Measurements from ENCODE around the gene NUTF2.
"Not testable (repeated sequence)": the region's sequence is repeated elsewhere in the genome, so short reads cannot be mapped to it uniquely, and the experiment has no call there.

The NUTF2 gene

GRCh38 chr16:67841198-67841815 lies 5.4 kb upstream of the NUTF2 start:
- no peak for DNase-seq

DNA sequence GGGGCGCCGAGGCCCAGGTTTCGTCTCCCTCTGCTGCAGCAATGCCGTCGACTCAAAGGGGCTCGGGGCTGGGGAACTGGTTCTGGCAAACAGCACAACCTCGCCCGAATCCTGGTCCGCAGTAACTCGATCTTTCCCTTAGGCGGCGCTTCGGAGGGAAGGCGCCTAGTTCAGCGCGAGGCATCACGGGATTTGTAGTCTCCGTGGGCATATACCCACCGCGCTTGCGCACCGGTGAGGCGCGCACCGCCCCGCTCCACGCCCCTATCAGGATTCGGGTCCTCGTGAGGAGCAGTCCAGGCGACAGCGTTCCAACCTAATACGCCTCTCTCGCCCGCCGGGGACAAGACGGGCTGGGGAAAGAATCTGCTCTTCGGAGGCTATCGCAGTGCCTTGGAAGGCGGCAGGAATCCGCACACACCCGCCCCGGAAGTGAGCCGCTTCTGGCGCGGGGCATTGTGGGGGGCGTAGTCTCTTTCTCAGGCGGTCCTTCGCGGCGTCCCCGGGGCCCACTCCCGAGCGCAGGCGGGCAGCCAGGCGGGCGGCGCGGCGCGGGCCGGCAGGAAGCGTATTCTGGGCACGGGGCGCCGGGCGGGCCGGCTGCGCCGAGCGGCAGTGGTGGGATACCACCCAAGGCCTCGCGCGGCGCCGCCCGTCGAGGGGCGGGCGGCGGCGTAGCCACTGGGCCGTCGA lies 4.8 kb upstream of the NUTF2 start, which contains the start of gene THAP11:
THAP11 (plus strand) TSS at position 505 of the 693 bp plus-strand sequence. CDS start 235 bp downstream, outside the sequence.
- peak; percentile 69 to 73 for DNase-seq

DNA sequence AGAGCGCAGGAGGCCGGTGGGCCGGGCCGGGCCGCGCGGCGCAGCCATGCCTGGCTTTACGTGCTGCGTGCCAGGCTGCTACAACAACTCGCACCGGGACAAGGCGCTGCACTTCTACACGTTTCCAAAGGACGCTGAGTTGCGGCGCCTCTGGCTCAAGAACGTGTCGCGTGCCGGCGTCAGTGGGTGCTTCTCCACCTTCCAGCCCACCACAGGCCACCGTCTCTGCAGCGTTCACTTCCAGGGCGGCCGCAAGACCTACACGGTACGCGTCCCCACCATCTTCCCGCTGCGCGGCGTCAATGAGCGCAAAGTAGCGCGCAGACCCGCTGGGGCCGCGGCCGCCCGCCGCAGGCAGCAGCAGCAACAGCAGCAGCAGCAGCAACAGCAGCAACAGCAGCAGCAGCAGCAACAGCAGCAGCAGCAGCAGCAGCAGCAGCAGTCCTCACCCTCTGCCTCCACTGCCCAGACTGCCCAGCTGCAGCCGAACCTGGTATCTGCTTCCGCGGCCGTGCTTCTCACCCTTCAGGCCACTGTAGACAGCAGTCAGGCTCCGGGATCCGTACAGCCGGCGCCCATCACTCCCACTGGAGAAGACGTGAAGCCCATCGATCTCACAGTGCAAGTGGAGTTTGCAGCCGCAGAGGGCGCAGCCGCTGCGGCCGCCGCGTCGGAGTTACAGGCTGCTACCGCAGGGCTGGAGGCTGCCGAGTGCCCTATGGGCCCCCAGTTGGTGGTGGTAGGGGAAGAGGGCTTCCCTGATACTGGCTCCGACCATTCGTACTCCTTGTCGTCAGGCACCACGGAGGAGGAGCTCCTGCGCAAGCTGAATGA lies 4.0 kb upstream of the NUTF2 start:
- no peak for DNase-seq

DNA sequence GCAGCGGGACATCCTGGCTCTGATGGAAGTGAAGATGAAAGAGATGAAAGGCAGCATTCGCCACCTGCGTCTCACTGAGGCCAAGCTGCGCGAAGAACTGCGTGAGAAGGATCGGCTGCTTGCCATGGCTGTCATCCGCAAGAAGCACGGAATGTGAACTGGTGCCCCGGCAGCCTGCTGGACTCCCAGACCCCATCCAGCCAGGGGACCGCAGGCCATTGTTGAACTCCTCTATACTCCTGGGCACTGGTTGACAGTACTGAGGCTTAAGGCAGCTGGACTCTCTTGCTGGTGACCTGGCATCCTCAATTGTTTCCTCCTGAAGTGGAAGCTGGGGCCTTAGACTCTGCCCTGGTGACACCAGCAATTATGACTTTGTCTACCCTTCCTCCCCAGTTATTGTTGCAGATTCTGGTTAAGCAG lies 3.4 kb upstream of the NUTF2 start:
- DNase-seq, result no peak

GRCh38 chr16:67844497-67844896 lies 2.2 kb upstream of the NUTF2 start:
- DNase-seq, result no peak

DNA sequence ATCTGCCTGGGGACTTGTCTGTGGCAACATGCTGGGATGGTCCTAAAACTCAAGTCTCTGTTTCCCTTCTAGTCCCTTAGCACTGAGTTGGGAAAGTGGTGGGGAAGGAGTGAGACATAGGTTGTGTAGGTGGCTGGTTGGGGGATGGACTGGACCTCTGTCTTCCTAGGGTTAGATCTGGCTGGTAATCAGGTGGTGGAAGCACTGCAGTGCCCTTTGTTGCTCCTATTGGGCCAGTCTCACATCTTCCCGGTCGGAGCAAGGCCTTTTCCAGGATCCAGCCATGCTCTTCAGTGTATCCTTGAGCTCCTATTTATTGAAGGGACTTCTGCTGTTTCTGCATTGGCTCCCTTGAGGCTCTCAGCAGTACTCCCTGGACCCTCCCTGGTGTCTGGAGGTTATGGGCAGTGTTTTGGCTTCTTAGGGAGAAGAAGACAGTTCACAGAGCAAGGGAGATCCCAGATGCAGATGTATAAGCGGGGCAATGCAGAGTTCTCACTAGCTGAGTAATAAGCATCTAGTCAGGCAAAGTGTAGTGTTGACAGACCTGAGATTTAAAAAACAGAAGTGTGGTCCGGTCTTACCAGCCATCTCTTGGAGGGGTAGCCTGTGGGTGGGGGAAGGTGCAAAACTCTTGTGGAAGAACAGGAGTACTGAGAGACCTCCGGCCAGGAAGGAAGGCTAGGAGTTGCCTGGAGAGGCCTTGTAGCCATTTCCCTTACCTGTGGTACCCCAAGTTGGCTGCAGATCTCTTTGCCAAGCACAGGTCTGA lies 1.3 kb upstream of the NUTF2 start:
- DNase-seq, result no peak

DNA sequence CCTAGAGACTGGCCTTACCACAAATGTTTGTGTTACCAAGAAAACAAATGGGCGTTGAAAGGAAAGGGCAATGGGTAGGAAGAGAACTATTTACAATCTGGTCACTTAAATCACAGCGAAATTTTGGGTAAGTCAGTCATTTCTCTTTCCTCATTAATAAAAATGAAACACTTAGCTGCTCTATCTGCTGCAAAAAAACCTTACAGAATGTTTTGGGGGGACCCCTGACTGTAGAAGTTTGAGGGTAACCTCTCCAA lies 742 bp upstream of the NUTF2 start:
- no peak for DNase-seq

DNA sequence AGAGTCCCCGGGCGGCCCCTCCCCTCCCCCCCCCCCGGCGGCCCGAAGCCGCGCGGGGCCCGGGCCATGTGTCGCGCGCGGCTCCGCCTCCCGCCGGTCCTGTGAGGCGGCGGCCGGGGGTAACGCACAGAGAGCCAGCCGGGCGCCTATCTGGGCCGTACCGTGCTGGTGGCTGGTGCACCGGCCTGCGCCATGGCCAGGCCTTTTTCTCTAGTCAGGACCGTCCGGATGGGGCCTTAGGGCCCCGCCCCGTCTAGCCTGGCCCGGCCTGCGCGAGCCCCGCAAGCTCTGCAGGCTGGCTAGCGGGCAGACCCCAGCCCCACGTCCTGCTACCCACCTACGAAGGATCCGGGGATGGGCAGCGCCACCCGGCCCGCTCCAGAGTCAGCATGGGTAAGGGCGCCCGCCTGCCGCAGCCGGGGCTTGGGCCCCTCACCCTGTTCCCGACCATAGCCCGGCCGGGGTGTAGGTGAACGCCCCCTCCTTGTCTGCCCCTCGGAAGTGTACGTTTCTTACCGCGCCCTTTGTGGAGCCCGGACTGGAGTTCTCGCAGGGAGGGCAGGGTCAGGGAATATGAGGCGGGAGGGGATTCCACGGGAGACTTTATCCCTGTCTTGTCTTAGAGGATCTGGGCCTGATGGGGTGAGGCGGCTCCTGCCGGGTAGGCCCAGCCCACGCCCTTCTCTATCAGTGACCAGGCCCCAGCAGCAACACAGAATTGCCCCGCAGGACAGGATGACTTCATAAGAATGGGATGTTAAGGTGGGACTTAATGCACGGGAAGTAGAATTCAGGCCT lies 530 bp downstream of the NUTF2 start, which contains the start of gene CENPT:
CENPT (minus strand) TSS at position 630 of the 798 bp plus-strand sequence. CDS start 13,834 bp downstream, outside the sequence.
- no peak for DNase-seq

GRCh38 chr16:67848118-67848517 lies 1.4 kb downstream of the NUTF2 start:
- no peak for DNase-seq

DNA sequence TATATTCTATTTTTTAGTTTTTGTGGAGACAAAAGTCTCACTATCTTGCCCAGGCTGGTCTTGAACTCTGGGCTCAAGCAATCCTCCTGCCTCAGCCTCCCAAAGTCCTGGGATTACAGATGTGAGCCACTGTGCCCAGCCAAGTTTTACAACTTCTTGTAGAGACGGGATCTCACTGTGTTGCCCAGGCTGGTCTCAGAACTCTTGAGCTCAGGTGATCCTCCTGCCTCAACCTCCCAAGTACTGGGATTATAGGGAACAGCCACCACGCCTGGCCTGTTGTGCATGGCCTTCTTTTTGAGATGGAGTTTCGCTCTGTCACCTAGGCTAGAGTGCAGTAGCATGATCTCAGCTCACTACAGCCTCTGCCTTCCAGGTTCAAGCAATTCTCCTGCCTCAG lies 6.9 kb downstream of the NUTF2 start:
- DNase-seq, result no peak

DNA sequence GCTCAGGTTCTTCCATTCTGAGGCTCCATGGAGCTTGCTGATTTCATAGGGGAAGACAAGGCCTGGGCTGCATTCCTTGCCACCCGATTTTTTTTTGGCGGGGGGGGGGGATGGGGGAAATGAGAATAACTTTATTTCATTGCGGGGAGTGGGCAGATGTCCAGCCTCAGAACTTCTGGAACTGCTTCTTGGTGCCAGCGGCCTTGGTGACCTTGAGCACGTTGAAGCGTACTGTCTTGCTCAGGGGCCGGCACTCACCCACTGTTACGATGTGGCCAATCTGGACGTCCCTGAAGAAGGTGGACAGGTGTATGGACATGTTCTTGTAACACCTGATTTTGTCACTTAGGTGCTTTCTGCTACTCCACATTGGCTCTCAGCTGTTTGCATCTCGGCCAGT lies 9.1 kb downstream of the NUTF2 start:
- no peak for DNase-seq

DNA sequence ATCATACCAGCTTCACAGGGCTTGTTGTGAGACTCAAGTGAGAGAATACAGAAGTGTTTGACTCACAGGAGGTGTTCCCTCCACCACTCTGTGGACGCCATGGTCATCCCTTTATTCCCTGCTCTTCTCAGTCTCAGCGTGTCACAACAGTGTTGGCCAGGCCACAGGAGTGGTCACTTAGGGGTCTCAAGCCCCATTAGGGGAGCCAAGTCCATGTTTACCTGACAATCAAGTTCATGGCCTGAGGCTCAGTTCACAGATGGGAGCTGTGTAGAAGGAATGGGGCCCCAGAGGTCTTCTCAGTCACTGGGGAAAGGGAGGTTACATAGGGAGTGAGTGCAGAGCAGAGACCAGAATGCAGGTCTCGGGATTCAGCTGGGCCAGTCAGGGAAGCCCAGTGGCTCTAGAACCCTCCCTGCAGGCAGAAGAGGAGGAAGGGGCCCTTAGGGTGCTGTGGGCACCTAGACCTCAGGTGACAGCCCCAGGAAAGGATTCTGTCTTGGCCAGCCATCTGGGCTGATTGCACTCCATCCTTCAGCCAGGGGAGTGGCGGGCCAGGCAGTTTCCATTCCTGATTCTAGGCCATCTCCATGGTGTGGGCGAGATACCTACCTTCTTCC lies 10.3 kb downstream of the NUTF2 start:
- DNase-seq, result no peak

- no peak for DNase-seq
Measured at GRCh38 chr16:67857547-67858233, 11.0 kb downstream of the NUTF2 start.

DNA sequence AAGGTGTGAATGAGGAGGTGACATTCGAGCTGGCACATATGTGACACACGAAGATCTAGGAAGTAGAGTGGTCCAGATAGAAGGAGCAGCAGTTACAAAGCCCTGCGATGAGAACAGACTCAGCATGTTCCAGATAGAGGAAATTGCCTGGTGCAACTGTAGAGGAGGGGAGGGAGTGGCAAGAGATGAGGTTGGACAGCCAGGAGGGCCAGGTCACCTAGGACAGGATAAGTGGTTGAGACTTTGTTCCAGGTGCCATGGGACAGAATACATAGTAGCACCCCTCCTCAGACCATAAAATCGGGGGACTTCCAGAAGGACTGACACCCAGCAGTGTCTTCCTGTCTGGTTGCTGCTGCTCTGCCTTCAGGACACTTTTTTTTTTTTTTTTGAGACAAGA lies 11.8 kb downstream of the NUTF2 start:
- DNase-seq, result no peak

GRCh38 chr16:67860589-67861398 lies 14.1 kb downstream of the NUTF2 start:
- DNase-seq, result no peak

DNA sequence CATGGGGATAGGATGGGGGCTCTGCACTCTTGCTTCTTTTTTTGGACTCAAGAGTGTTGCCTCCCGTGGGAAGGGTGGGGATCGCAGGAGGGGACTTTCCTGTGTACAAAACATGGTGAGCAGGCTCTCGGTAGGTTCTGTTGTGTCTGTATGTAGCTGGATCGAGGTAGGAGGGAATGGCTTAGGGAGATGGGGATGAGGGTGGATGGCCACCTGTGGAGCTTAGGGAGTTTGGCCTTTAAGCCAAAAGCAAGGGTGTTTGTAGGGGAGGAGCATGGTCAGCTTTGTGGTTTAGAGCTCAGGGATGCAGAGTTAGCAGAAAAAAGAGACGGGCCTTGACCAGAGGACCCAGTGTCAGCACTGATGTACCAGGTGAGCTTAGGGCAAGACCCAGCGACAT lies 15.1 kb downstream of the NUTF2 start:
- no peak for DNase-seq

DNA sequence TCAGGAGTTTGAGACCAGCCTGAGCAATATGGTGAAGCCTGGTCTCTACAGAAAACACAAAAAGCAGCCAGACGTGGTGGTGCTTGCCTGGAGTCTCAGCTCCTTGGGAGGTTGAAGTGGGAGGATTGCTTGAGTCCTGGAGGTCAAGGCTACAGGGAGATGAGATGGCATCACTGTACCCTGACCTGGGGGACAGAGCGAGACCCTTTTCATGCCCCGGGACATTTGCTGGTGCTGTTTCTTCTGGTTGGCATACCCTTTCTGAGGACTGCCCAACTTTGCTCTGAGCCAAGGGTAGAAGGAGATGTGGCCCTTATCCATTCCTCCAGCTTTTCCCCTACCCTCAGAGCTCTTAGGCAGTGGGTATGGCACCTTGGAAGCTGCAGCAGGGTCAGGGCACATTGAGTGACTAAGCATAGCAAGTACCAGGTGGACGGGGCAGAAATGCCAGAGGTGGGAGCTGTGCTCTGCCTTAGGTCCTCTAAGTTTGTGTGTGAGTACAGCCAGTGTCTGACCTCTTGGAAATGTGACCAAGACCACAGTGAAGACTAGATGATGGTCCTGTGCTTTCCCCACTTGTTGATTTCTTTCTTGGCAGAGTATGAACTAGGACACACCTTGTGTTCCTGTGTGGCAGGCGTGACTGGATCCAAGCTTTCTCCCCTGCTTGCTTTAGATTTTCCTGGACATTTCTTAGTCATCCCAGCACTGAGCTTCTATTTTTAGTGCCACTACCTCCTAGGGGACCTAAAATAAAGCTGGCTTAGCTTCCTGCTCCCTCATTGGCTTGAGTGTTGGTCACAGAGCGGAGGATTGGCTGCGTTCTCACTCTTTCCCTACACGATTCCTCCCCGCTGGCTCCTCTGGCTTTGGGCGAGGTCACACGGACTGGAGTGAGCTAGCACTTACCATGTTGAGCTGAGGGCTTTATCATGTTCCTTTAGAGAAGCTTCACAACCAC lies 16.2 kb downstream of the NUTF2 start:
- no peak for DNase-seq

- DNase-seq, result not testable (repeated sequence)
Measured at GRCh38 chr16:67864044-67864443, 17.3 kb downstream of the NUTF2 start.

- DNase-seq, result no peak
Measured at GRCh38 chr16:67864594-67864993, 17.9 kb downstream of the NUTF2 start.
